K562 (cell line): Measurements from ENCODE around the gene KIAA1958. TPM values are rescaled to one million over a fixed set of nuclear protein-coding genes. Genes with fewer than 3 reads are reported as not detected.

Source experiments
- ARID3A ChIP-seq: IDR thresholded peaks from 2 replicates; pipeline ENCODE4 v1.6.1; 2012; ENCODE audit warnings: low read depth, low read length, improper control_type of control experiment, borderline replicate concordance
- CEBPB ChIP-seq: fragments of 450-650 bp; IDR thresholded peaks from 2 replicates; pipeline ENCODE4 v1.6.1; 2016; ENCODE audit warnings: missing genetic modification characterization, missing compliant biosample characterization
- FOXP4 ChIP-seq: sonication (generic); formaldehyde crosslinking; IDR thresholded peaks from 2 replicates; pipeline ENCODE4 v1.8.0; 2022; ENCODE audit warnings: mild to moderate bottlenecking, missing genetic modification reagents, borderline replicate concordance
- GATAD2A ChIP-seq: fragments of 450-650 bp; IDR thresholded peaks from 2 replicates; pipeline ENCODE4 v1.6.1; 2017
- LCOR ChIP-seq: sonication (generic); formaldehyde crosslinking; IDR thresholded peaks from 2 replicates; pipeline ENCODE4 v1.8.0; 2022; ENCODE audit warnings: mild to moderate bottlenecking, missing genetic modification reagents
- ZNF143 ChIP-seq: sonication (generic); formaldehyde crosslinking; IDR thresholded peaks from 2 replicates; pipeline ENCODE4 v1.9.0; 2022; ENCODE audit warnings: mild to moderate bottlenecking, missing genetic modification reagents
- ZNF592 ChIP-seq: fragments of 450-650 bp; IDR thresholded peaks from 2 replicates; pipeline ENCODE4 v1.6.1; 2017; ENCODE audit warnings: antibody characterized with exemption, mild to moderate bottlenecking
- polyA plus RNA-seq, 8 experiments: library from polyadenylated mRNA; depleted of rRNA in 4 of 8; stranded (reverse) in 5 of 8; unstranded in 3 of 8; fragments of >200 nt; fragmentation: Nextera tagmentation in 2 of 8; fragmentation: Illumina TruSeq in 1 of 8; extraction: Ambion mirVana in 2 of 8; extraction: Trizol in 1 of 8; gene quantifications; 2 replicates each; pipeline versions ENCODE4 v1.2.1 to v1.2.3, GENCODE V29; 2011 to 2014; ENCODE audit warnings: inconsistent platforms in 1 of 8, missing spikeins in 1 of 8
- total RNA-seq, 7 experiments: library from RNA; depleted of rRNA in 6 of 7; stranded (reverse); fragments of >200 nt in 6 of 7; fragmentation: Illumina TruSeq in 2 of 7; extraction: Trizol in 2 of 7; gene quantifications; 2 replicates each; pipeline versions ENCODE4 v1.2.1 to v1.2.3, GENCODE V29; 2011 to 2021; ENCODE audit warnings: low replicate concordance in 1 of 7

The KIAA1958 gene
- total and polyA plus RNA-seq, 9 of the 15 experiments (the other 6 are each of a cell fraction or from before 2014, with no cell fraction given): 1.1 to 16.0 (median 10.1) TPM

GRCh38 chr9:112605518-112605917 is 118.9 kb downstream of the KIAA1958 start (continued):
- TF ChIP-seq LCOR (no peak), CEBPB (tag) (no peak), FOXP4 (no peak), ZNF143 (CRISPR knock-in tag) (no peak), ARID3A (no peak), GATAD2A (no peak), ZNF592 (no peak)
- TF ChIP-seq, all 486 proteins: peak for 0
